GDM1 (cell line): Measurements from ENCODE around the gene CCDC51.
"Not testable (repeated sequence)": the region's sequence is repeated elsewhere in the genome, so short reads cannot be mapped to it uniquely, and the experiment has no call there.

Experiments
- DNase-seq: peaks from one replicate; lab custom pipeline; 2025; lab: John Stamatoyannopoulos, UW

The CCDC51 gene

GRCh38 chr3:48439820-48440589 is at the start of gene CCDC51, which contains the start of gene TMA7:
Gene CCDC51, minus strand, starts transcription at chr3:48440119. Its CDS starts 4,991 bp downstream, at chr3:48435128.
Gene TMA7, plus strand, starts transcription at chr3:48440257. Its CDS starts 40 bp downstream, at chr3:48440297.
- peak; percentile 93 for DNase-seq

GRCh38 chr3:48486952-48487351 is 47.0 kb upstream of the CCDC51 start:
- DNase-seq = no peak

- not testable (repeated sequence) for DNase-seq
Measured at GRCh38 chr3:48482822-48483221, 42.9 kb upstream of the CCDC51 start.

- not testable (repeated sequence) for DNase-seq
Measured at GRCh38 chr3:48480891-48481290, 41.0 kb upstream of the CCDC51 start.

- no peak for DNase-seq
Measured at GRCh38 chr3:48478626-48479555, 39.0 kb upstream of the CCDC51 start.

- no peak for DNase-seq
Measured at GRCh38 chr3:48477959-48478520, 38.1 kb upstream of the CCDC51 start.

GRCh38 chr3:48476426-48477053 is 36.6 kb upstream of the CCDC51 start:
- DNase-seq = no peak

- DNase-seq = no peak
Measured at GRCh38 chr3:48475188-48475587, 35.3 kb upstream of the CCDC51 start.

- DNase-seq = no peak
Measured at GRCh38 chr3:48474619-48475018, 34.7 kb upstream of the CCDC51 start.

GRCh38 chr3:48474031-48474430 is 34.1 kb upstream of the CCDC51 start:
- DNase-seq = not testable (repeated sequence)

GRCh38 chr3:48473617-48473952 is 33.7 kb upstream of the CCDC51 start:
- DNase-seq = no peak

- peak; percentile 92 for DNase-seq
Measured at GRCh38 chr3:48472923-48473616, 33.2 kb upstream of the CCDC51 start.

GRCh38 chr3:48472673-48472922 is 32.7 kb upstream of the CCDC51 start:
- no peak for DNase-seq

GRCh38 chr3:48470286-48470685 is 30.4 kb upstream of the CCDC51 start:
- DNase-seq = no peak

GRCh38 chr3:48469046-48469915 is 29.4 kb upstream of the CCDC51 start:
- no peak for DNase-seq

GRCh38 chr3:48468329-48468731 is 28.4 kb upstream of the CCDC51 start:
- DNase-seq = no peak

GRCh38 chr3:48467473-48468267 is 27.8 kb upstream of the CCDC51 start:
- no peak for DNase-seq

GRCh38 chr3:48467110-48467454 is 27.2 kb upstream of the CCDC51 start:
- DNase-seq = no peak

GRCh38 chr3:48466386-48467109 is 26.6 kb upstream of the CCDC51 start:
- no peak for DNase-seq
